Astrocyte of the hippocampus (primary cell): ENCODE results near the gene ADAD2.

ENCODE experiments used
- DNase-seq: peaks from one replicate; pipeline ENCODE4 v3.0.0; 2011; ENCODE audit warnings: low read depth, low spot score

The ADAD2 gene

DNA sequence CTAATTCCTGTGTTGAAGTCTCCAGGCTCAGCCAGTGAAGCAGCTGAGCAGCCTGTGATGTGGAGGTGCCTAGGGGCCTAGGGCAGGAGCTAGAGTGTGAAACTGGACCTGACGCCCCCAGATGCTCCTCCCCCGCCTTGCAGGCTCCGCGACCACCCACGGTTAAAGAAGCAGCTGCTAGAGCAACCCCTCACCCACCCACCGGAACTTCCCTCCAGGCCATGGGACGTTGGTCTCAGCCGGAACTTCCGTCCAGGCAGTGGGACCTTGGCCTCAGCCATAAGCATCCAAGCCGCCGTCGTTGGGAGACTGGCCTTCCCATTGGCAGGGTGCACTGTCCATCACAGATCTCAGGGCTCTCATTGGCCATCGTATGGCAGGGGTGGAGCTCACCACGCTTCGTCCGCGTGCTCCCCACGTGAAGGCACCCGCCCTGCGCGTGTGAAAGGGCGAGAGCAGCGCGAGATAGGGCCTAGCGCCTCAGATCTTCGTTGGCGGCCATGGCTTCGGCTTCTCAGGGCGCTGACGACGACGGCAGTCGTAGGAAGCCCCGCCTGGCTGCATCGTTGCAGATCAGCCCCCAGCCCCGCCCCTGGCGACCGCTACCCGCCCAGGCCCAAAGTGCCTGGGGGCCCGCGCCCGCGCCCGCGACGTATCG, at the start of gene ADAD2:
Gene ADAD2 (plus strand): TSS at position 427 of the 658 bp plus-strand sequence. CDS start 74 bp downstream, at position 501.
- DNase-seq = no peak

DNA sequence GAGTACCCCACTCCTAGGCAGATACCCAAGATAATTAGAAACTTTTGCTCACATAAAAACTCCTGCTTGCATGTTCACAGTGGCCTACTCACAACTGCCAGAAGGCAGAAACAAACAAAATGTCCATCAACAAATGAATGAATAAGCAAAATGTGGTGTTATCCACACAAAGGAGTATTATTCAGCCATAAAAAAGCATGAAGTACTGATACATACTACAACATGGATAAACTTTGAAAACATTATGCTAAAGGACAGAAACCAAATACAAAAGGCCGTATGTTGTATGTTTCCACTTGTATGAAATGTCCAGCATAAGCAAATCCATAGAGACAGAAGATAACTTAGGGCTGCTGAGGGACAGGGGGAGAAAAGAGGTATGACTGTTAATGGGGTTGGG, 47.9 kb upstream of the ADAD2 start:
- no peak for DNase-seq

DNA sequence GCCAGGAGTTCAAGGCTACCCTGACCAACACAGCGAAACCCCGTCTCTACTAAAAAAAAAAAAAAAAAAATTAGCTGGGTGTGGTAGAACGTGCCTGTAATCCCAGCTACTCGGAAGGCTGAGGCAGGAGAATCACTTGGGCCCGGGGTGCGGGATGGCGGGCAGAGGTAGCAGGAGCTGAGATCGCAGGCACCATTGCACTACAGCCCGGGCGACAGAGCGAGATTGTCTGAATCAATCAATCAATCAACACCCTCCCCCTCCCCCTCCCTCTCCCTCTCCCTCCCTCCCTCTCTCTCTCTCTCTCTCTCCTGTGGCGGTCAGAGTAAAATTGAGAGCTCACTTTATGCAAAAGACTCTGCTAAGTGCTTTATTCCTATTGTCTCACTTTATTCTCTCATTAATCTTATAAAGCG, 47.2 kb upstream of the ADAD2 start:
- DNase-seq = peak; percentile 23

DNA sequence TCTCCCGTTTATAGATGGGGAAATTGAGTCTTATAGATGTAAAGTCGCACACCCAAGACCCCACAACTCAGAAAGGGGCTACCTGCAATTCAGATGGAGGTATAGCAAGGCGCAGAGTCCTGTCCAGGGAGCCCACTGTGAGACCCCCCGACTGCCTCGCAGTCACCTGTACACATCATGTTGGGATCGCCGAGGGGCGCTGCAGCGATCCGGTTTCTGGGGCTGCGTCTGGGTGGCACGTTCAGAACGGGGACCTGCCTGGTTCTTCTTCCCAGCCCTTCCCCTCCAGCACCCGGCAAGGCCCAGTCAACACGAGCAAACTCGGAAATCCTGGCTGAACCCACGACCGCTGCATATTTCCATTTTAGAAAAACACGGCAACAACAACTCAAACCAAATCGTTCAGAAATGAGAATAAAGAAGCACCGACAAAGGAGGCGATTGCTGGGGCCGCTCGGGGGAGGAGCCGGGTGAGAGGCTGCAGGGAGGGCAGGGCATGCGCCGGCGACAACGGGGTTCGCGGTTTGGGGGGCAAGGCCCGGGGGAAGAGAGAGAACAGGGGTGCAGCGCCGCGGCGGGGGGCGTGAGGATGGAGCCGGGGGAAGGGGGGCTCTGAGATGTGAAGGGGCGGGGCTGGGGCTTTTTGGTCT, 46.6 kb upstream of the ADAD2 start:
- peak; percentile 39 for DNase-seq

DNA sequence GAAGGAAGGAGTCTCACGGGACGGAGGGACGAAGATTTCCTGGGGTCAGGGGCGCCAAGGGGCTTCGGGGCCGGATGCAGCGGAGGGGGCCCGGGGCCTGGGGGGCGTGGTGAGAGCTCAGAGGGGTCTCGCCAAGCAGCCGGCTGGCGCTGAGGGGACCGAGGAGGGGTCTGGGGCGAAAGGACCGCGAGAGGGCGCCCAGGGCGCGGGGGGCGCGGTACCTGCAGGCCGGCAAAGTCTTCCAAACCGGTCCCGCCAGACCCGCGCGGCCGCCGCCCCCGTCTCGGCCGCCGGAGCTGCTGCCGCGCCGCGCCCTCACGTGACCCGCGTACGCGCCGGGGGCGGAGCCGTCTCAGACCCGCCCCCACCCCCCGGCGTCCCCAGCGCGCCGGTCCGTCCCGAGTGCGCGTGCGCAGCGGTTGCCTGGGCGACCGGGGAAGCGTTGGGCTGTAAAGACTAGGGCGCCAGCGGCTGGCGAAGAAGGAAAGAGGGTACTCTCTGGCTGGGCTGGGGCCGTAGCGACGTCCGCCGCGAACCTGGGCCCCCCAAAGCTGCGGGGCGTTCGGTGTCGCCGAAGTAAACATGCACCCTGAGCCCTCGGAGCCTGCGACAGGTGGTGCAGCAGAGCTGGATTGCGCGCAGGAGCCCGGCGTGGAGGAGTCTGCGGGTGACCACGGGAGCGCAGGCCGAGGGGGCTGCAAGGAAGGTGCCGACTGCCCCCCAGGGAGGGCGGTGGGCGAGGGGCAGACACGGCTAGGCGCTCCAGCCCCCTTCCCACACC, 45.9 kb upstream of the ADAD2 start, which contains the start of the genes DNAAF1 and HSDL1:
Gene DNAAF1 (plus strand): TSS at position 450 of the 781 bp plus-strand sequence. CDS start 133 bp downstream, at position 583.
Gene HSDL1 (minus strand): TSS at position 319 of the 781 bp plus-strand sequence. CDS start 13,856 bp downstream, outside the sequence.
- DNase-seq = peak; percentile 96

DNA sequence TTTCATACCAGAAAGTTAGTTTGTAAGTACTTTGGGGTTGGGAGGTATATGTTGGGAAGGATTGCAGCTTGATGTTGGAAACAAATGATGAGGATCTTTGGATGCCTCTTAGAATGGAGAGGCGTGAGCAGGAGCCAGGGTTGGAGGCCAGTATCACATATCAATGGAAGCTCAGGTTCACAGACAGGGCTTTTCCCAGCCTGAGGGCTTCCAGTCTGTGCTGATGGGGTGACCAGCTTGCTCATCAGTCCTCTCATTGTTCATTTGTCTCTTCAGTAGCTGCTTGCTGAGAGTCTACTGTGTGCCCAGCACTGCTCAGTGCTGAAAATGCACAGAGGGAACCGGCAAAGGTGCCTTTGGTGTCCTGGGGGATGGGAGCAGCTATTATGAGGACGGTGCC, 40.0 kb upstream of the ADAD2 start:
- DNase-seq = no peak

DNA sequence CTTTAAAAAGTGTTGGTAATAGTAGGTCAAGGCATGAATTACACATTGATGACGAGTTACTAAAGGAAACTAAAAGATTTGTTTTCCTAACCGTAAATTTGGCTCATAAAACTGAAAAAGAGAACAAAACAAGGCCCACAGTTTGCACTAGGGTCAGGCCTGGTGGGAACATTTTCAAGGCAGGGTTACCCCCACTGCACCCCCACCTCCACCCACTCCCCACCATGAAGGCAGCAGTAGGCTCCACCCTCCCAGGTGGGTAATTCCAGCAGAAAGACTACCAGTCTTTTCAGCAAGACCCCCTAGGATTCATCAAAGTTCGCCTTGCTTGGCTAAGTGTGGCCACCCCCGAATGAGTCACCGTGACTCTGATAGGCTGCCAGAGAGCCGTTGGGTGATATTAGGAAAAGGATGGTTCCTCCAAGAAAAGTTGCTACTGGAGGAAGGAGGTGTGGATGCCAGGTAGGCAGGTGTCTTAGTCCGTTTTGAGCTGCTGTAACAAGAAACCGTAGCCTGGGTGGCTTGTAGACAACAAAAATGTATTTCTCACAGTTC, 37.2 kb upstream of the ADAD2 start:
- DNase-seq = no peak

DNA sequence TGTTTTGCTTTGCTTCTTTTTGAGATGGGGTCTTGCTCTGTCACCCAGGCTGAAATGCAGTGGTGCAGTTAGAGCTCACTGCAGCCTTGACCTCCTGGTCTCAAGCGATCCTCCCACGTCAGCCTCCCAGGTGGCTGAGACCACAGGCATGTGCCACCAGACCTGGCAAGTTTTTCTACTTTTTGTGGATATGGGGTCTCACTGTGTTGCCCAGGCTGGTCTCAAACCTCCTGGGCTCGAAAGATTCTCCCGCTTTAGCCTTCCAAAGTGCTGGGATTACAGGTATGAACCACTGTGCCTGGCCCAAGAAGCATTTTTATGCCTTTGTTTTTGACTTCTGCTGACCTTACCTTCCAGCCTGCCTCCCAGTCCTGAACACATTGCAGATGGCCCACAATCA, 35.7 kb upstream of the ADAD2 start:
- DNase-seq = no peak

DNA sequence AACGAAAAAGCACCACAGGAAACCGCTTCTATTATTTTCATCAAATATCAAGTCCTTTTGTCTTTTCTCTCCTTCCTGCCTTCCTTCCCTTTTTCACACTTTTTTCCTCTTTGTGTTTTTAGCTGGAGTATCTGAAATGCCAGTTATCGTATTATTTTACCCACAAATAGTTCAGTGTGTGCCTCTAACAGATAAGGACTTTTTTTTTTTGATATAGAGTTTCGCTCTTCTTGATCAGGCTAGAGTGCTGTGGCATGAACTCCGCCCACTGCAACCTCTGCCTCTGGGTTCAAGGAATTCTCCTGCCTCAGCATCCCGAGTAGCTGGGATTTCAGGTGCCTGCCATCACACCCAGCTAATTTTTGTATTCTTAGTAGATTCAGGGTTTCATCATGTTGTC, 35.2 kb upstream of the ADAD2 start:
- no peak for DNase-seq

DNA sequence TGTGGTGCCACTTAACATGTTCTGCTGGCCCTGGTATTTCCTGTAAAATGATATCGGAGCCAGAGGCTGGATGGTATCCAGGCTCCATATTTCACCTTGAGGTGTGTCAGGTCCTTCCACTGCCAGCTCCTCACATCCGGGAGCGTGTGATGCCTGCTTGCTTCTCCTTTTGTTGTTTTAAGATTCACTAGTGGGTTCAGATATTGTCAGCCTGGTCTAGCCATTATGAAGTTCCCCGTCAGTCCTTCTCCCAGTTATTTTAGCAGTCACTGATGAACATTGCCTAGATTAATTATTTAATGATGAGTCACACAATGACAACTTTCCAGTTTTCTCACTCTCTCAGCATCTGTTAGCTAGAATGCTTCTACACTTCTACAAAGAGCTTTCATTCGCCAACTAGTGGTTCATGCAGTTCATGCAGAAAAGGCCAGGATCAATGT, 34.6 kb upstream of the ADAD2 start:
- no peak for DNase-seq

DNA sequence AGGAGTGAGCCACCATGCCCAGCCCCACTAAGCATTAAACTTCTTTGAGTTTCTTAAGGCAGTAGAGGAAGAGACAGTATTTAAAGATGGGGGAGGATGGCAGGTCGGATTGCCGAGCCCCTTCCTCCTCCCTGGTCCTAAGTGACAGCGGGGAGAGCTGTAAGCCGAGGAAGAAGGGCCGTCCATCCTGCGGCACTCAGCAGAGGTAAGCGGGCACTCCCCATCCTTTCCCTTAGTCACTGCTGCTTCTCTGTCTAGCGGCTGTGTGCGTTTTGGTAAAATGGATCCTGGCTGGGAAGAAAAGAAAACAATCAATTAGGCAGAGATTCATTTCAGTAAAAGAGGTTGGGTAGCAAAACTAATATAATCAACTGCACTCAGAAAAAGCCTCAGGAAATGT, 31.9 kb upstream of the ADAD2 start:
- no peak for DNase-seq

DNA sequence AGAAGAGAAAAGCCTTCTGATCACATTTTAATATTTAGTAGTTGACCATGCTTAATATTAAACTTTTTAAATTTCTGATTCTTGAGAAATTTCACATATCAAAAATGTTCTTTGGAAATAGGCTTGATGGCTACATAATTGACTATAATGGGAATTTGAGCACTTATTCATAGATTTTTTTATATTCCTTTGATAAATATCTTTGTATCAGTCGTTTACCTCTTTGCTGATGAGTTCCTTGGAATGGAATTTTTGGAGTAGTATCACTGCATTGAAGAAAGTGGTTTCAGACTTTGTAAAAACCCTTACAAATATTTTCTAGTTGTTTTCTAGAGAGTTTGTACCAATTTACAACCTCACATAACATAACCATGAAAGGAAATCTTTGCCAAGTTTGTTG, 31.2 kb upstream of the ADAD2 start:
- DNase-seq = no peak

DNA sequence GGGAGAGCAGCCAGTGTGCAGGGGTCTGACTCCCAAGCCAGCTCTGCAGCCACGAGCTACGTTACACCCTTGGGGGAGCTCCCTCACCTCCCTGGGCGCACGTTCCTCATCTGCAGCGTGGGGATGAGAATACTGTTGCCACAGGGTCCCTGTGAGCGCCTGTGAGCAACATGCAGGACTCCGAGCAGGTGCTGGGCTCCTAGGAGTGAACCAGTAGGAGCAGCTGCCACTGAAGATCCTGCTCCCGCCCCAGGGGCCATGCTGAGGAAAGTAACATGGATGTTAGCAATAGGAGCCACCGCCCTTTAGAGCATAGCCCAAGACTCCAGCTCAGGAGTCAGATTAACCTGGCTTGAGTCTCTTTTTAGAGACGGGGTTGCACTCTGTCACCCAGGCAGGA, 29.9 kb upstream of the ADAD2 start:
- DNase-seq = no peak

DNA sequence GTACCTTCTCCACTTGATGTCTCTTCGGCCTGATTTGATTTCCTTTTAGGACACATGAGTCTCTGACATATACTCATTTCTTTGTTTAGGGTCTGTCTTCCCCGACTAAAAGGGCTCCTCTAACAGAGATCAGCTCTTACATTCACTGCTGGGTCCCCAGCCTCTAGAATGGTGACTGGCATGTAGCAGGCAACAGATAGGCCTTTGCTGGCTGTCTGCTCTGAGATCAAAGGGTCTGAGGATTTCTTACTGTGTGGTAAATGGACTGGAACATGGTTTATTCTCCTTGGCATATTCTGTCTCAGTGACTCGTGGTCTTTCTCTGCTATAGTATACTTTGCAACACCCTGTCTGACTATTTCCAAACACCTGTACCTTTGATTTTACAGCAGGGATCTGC, 29.2 kb upstream of the ADAD2 start:
- DNase-seq = no peak

DNA sequence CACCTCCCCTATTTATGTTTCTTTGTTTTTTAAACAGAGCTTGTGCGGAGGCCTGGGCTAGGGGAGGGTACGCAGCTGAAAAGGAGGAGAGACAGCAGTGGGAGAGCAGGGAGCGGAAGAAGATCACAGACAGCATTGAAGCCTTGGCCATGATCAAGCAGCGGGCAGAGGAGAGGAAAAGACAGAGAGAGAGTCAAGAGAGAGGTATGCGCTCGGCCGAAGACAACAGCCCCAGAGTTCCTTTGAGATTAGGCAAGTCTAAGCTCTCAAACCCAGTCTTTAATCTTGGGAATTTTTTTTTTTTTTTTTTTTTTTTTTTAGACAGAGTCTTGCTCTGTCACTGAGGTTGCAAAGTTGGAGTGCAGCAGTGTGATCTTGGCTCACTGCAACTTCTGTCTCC, 25.2 kb upstream of the ADAD2 start:
- no peak for DNase-seq

DNA sequence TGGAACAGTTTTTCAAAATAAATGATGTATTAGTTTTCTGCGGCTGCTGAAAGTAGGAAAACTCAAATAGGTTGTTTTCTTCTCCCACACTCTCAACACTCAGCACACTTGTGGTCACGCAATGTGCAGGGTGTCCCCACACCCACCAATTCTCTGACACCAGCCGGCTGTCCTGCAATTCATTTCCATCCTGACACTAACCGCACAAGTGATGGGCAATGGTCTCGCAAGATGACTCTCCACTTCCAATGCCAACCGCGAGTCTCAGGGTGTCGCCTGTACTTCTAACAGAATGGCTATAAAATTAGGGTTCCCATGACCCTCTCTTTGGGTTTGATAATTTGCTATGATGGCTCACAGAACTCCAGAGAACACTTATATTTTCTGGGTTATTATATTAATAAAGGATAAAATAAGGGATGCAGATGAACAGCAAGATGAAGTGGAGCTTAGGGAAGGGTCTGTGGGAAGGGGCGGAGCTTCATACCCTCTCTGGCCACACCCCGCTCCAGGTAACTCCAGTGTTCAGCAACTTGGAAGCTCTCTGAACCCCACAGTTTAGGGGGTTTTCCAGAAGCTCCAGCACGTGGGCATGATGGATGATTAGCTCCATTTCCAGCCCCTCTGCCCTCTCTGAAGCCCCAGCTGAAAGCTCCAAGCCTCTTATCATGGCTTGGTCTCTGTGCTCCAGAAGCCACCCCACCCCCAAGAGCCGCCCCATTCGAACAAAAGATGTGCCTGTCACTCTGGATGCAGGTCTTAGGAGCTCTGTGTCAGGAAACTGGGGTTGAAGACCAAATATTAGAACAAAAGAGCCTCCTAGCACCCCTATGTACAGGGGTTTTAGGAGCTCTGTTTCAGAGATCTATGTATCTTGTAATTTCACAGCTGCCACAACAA, 23.9 kb upstream of the ADAD2 start:
- no peak for DNase-seq

DNA sequence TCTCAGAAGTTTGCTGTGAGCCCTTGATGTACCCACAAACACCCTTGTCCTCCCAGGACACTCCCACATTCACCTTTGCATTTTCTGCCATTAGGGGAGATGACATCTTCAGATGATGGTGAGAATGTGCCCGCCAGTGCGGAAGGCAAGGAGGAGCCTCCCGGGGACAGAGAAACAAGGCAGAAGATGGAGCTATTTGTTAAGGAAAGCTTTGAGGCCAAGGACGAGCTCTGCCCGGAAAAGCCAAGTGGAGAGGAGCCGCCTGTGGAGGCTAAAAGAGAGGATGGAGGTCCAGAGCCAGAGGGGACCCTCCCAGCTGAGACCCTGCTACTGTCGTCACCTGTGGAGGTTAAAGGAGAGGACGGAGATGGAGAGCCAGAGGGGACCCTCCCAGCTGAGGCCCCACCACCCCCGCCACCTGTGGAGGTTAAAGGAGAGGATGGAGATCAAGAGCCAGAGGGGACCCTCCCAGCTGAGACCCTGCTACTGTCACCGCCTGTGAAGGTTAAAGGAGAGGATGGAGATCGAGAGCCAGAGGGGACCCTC, 21.1 kb upstream of the ADAD2 start:
- no peak for DNase-seq

DNA sequence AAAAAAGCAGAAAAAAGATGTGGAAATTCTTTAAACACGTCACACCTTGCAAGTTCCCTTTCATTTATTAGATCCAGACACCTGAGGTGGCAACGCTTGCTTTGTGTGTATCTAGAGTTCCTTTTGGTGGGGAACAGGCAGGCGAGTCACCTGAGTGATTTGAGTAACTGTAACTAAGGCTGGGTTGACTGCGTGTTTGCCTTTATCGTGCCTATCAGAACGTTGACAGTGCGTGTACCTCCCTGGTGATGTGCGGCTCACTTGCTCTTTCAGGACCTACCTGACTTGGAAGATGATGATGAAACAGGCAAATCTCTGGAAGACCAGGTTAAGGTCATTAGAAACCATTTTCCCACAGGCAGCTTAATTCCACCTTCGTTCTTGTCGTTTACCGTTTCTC, 16.6 kb upstream of the ADAD2 start:
- DNase-seq = no peak

DNA sequence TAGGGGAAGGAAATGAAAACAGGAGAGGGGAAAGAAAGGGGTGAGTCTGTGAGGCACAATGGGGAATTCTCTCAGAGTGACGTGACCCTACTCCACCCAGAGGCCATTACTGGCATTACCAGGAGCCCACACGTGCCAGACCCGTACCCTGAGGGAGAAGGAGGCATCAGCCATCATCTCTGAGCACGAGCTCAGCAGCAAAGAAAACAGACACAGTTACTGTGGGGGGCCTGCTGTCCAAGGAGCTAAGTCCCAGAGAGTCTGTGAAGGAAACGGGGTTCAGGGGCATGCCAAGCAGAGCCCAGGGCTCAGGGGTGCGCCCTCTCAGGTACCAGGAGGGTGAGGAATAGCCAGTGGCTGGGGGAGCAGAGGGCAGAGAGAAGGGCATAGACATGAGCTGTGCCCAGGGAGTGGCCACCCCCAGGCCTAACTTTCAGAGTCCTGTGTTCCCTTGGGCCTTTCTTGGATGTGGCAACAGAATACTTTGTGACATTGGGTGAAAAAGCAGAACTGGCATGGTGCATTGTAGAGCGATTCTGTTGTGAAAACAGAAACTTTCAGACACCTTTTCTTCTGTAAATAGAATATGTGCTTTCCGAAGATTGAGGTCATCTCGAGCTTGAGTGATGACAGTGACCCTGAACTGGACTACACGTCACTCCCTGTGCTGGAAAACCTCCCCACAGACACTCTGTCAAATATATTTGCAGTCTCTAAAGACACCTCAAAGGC, 15.4 kb upstream of the ADAD2 start:
- DNase-seq = peak; percentile 79
